Measurements from ENCODE around the gene HOXA7. TPM values are rescaled to one million over a fixed set of nuclear protein-coding genes. Genes with fewer than 3 reads are reported as not detected.

The HOXA7 gene
- total RNA-seq, 1 donor: 0.10 TPM

DNA sequence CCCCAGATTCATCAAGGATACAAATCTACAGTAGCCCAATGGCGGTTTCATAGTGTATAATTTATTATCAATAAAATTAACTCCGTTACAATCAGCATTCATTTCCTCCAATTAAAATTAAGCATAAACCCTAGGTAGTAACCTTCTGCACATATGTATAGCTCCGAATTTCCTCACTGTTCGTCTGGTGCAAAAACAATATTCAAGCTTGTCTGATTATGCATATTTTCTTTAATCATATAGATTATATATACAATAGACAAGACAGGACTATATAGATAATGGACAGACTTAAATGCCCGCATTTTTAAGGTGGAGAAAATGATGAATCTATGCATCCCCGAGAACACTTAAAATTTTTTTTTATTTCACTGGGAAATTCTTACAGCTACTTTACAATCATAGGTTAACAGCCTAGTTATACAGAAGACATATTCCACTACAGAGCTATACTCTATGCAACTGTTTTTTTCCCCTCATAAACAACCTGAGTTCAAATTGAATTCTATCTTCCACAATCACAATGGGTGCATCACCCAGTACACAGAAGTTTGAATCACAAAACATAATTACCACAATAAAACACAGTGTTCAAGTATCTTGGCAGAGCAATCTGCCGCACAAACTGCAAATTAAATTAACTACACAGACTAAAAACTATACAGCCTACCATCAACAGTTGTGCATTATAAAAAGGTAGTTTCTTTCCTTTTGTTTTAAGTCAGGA lies 6.2 kb upstream of the HOXA7 start:
- no peaks in the 10 kb centered on the region for H3K9me3 ChIP-seq (ENCODE audit: low read depth, low read length)

DNA sequence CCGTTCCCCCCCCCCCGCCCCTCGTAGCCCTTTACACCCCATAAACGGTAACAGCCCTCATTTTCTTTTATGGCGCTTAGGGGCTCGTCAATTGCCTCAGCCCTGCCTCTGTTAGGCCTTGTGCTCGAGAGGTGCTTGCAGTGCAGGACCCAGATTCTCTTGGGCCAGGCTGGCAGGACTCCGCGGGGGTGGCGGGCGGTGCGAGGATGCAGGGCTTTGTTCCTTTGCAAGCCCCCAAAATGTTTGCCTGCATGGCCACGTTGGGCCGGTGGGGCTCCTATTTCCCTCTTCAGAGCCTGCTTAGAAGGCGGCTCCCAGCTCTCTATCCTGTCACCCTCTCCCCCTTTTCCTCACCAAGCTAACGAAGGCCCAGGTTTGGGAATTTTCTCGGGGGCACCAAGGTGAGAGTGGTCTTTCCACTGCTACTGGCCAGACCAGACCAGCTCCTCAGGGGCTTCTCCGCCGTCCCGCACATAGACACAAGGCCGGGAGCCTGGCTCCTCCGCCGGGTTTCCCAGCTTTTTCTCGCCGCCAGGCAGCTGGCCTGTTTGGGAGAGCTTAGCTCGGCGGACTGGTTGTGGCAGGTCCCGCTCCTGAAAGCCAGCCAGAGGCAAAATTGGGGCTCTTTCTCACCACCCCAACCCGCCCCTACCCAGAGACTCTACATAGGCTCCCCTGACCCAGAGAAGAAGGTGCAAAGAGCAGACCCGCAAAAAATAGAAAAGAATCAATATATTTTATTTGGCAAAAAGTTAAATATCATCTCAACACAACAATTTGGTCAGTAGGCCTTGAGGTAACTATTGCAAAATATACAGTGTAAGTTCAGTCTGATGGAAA lies 5.5 kb upstream of the HOXA7 start:
- Histone ChIP-seq H3K9me3 (ENCODE audit: low read depth, low read length) (no peaks in the 10 kb centered on the region), H3K4me3 (ENCODE audit: low read length) (no peak overlapping the region), H3K4me1 (ENCODE audit: insufficient read depth, low read length) (peaks cover 64% of the 10 kb centered on the region), H3K27me3 (ENCODE audit: insufficient read depth, low read length) (peaks cover 93% of the 10 kb centered on the region)

More for the DNA sequence above, 6.2 kb upstream of the HOXA7 start:
- Histone ChIP-seq H3K27me3 (ENCODE audit: insufficient read depth, low read length) (peaks cover 93% of the 10 kb centered on the region), H3K4me1 (ENCODE audit: insufficient read depth, low read length) (peaks cover 69% of the 10 kb centered on the region), H3K4me3 (ENCODE audit: low read length) (no peak overlapping the region)

DNA sequence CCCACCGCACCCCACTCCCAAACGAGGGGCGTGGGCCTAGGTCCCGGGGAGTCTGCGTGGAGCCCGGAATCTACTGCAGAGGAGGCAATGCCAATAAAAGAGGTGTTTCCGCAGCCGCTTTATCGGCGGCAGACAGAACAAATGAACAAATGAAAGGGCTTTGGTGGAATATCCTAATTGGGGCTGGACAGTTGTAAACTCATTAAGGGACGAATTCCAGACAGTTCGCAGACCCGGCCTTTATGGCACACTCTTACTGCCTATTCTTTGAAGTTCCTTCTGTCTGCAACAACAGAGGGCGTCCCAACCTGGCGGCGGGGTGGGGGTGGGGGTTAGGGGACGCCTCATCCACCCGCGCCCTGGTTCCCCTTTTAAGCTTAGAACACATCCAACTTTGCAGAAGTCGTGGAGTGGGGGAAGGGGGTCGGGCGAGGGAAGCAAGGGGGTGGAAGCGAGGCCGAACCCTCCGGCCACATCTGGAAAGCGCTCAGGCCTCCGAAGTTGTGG lies 4.8 kb upstream of the HOXA7 start:
- peaks cover 61% of the 10 kb centered on the region for H3K4me1 ChIP-seq (ENCODE audit: insufficient read depth, low read length)
- H3K9me3 ChIP-seq (ENCODE audit: low read depth, low read length): no peaks in the 10 kb centered on the region
- H3K4me3 ChIP-seq (ENCODE audit: low read length): peak overlapping the region; percentile 47
- peaks cover 91% of the 10 kb centered on the region for H3K27me3 ChIP-seq (ENCODE audit: insufficient read depth, low read length)

DNA sequence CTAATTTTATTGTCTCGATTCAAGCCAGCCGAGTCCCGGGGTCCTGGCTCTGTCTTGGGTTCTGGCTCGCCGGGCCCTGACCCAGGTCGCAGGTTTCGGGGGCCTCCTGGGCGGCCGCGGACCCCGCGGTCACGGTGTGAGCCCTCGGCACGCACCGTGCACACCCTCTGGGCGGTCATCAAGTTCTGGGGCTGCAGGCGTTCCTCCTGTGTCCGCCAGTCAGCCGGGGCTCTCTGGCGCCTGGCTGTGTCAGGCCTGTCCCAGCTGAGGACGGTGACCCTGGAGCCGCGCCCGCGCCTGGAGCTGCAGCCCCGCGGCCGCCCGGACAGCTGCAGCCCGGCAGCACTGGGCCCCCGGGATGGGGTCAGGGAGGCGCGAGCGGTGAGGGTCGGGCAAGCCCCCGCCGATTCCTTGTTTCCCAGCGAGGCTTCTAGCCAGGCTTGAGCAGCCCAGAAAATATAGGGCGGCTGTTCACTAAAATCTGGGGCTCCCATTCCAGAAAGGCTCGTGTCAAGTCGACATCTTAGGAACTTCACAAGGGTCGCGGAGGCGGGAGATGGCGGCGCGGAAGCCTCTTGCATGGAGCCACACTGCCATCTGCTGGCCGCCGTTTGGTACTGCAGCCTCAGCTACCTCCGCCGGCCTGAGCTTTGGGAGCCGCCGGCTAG lies 4.2 kb upstream of the HOXA7 start:
- H3K27me3 ChIP-seq (ENCODE audit: insufficient read depth, low read length): peaks cover 91% of the 10 kb centered on the region
- H3K9me3 ChIP-seq (ENCODE audit: low read depth, low read length): no peaks in the 10 kb centered on the region
- H3K4me3 ChIP-seq (ENCODE audit: low read length): peak overlapping the region; percentile 47
- H3K4me1 ChIP-seq (ENCODE audit: insufficient read depth, low read length): peaks cover 61% of the 10 kb centered on the region

DNA sequence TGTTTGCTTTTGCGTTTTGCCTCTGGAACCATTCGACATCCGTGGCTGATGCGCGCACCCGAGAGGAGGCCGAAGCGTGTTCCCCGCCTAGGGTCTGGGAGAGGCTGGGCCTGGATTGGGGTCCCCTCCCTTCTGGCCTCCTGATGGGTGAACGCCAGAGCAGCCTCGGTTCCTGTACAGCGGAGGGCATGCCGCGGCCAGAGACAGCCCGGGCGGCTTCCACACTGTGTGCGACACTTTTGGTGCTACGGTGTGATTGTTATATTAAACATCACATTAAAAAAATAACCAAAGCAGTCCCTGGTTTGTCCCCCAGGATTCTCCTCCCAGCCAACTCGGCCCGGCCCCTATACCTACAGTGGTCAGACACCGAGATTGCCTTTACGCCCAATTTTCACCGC lies 3.7 kb upstream of the HOXA7 start:
- H3K4me1 ChIP-seq (ENCODE audit: insufficient read depth, low read length): peaks cover 61% of the 10 kb centered on the region
- H3K27me3 ChIP-seq (ENCODE audit: insufficient read depth, low read length): peaks cover 91% of the 10 kb centered on the region
- H3K4me3 ChIP-seq (ENCODE audit: low read length): peak overlapping the region; percentile 47
- no peaks in the 10 kb centered on the region for H3K9me3 ChIP-seq (ENCODE audit: low read depth, low read length)

DNA sequence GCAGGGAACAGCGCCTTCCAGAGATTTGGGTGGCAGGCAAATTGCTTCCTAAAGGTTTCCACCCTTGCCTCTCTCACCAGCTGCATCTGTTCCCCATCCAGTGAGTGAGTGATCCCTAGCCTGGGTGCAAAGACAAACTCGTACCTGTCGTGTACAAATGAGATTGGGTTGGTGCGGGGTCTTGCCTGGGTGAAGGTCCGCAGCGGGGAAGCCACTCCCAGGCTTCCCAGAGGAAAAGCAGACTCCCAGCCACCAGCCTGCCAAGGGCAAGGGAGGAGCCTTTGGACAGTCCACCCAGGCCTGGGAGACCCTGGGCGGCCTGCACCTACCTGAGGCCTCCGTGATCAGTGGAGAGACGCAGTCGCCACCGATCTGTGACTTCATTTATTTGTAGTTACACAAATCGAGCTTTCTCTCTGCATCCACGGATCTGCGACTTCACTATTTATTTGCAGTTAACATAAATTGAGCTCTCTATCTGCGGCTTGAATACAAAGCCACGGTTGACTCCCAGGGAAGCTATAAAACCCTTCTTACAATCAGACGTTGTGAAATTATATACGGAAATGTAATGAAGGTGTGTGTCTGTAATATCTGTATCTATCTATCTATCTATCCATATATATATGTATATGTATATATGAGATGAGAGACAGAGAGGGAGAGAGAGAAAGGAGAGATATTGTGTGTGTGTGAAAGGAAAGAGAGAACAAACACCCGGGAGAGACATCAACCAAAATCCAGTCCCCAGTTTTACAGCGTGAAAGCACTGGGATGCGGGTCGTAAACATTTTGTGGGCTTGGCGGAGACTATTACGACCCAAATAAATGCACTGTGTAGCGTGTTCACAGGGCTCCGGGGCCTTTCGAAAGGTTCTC lies 3.0 kb upstream of the HOXA7 start:
- no peak overlapping the region for H3K4me3 ChIP-seq (ENCODE audit: low read length)
- peaks cover 91% of the 10 kb centered on the region for H3K27me3 ChIP-seq (ENCODE audit: insufficient read depth, low read length)
- H3K9me3 ChIP-seq (ENCODE audit: low read depth, low read length): no peaks in the 10 kb centered on the region
- H3K4me1 ChIP-seq (ENCODE audit: insufficient read depth, low read length): peaks cover 61% of the 10 kb centered on the region

DNA sequence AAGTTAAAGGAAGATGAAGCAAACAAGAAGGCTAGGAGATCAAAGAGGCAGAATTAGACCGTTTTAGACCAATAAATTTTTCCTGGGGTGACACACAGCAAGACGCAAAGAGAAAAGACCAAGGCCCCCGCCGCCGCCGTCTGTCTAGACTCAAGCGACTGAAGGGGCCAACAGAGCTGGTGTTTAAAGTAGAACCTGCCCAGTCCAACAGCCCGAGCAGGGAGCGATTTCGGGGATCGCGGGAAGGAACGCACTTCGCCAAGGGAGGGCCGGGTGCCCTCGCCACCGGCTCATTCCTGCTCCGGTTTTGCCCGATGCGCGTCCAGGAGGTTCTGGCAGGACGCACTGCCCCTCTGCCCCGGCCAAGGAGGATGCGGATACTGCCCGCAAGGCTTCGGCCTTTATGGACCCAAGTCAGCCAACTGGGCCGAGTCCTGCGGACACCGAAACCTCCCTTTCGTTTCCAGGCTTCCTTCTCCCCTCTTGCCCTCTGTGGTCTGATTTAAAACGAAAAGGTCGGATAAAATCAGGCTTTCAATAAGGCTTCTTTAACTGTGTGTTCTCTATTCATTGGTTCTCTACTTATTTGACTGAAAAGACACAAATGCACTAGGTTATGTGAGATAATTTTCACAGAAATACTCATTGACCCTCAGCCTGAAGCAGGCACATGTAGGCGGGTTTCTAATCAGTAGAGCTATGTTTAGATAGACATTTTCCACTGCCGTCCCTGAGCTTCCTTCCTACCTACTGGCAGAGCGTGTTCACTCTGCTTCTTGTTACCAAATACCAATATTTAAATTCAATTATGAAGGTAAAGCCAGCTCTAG lies 2.2 kb upstream of the HOXA7 start:
- Histone ChIP-seq H3K9me3 (ENCODE audit: low read depth, low read length) (no peaks in the 10 kb centered on the region), H3K4me3 (ENCODE audit: low read length) (no peak overlapping the region), H3K4me1 (ENCODE audit: insufficient read depth, low read length) (peaks cover 53% of the 10 kb centered on the region), H3K27me3 (ENCODE audit: insufficient read depth, low read length) (peaks cover 91% of the 10 kb centered on the region)

DNA sequence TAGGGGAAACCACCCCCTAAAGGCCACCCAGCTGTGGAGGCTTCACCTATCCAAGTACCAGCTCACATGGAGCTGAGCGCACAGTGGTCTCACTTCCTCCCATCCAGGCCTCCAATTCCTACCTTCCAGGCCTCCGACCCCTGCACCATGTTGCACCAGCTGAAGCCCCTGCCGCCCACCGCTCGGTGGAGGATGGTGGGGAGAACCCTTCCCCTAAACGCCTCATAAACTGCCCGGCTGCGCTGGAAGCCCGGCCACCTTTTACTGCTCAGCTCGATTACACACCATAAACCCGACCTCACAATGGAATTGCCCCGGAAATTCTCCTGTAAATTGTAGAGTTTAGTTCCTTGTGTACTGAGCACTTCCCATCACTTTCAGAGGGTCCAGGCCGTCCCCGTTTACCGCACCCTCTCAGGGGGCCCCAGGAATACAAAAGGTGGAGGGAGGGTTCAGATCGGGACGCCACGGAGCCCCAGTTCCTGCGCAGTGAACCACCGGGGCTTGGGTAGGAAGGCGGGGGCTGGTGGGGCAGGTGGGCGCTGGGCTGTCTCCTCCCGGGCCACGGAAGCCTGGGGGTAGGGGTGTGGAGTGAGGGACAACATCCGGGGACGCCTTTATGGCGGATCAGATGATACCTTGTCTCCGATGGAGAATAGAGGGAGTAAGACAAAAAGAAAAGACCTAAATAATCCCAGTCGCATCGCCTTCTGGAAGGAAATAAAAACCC lies 1.4 kb upstream of the HOXA7 start:
- H3K4me3 ChIP-seq (ENCODE audit: low read length): no peak overlapping the region
- peaks cover 91% of the 10 kb centered on the region for H3K27me3 ChIP-seq (ENCODE audit: insufficient read depth, low read length)
- H3K9me3 ChIP-seq (ENCODE audit: low read depth, low read length): no peaks in the 10 kb centered on the region
- H3K4me1 ChIP-seq (ENCODE audit: insufficient read depth, low read length): peaks cover 49% of the 10 kb centered on the region

DNA sequence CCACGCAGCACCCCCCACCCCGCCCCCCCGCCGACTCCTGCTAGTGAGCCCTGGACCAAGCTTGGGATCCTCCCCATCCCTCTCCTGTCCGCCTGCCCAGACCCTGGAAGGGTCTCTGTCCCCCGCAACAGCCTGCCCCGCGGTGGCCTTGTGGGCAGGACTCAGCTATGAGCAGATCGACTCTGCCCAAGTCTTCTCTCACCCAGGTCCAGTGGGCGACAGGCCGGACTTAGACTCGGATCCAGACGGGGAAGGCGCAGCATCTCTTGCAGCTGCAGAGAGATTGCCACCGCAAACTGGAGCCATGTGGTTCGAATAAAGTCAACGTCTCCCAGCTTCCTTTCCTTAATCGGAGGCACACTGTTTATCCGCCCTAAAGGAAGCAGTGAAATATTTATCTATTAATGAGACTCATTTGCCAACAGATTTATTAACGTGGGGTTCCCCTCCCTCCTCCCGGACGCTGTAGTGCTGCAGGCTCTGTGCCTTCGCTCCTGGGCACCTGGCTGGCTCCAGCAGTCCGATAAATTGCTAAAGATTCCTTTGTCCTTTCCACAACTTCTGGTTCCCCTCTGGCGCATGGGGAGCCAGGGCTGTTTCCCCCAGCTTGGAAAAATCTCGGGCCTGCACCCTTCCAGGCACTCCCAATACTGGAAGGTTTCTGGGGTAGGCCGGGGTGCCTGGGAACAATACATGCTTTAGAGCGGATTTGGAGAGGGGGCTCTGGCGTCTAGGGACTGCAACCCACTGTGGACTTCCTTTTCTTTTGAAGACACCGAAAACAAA lies 634 bp upstream of the HOXA7 start:
- Histone ChIP-seq H3K4me1 (ENCODE audit: insufficient read depth, low read length) (peaks cover 56% of the 10 kb centered on the region), H3K9me3 (ENCODE audit: low read depth, low read length) (no peaks in the 10 kb centered on the region), H3K27me3 (ENCODE audit: insufficient read depth, low read length) (peaks cover 91% of the 10 kb centered on the region), H3K4me3 (ENCODE audit: low read length) (no peak overlapping the region)

DNA sequence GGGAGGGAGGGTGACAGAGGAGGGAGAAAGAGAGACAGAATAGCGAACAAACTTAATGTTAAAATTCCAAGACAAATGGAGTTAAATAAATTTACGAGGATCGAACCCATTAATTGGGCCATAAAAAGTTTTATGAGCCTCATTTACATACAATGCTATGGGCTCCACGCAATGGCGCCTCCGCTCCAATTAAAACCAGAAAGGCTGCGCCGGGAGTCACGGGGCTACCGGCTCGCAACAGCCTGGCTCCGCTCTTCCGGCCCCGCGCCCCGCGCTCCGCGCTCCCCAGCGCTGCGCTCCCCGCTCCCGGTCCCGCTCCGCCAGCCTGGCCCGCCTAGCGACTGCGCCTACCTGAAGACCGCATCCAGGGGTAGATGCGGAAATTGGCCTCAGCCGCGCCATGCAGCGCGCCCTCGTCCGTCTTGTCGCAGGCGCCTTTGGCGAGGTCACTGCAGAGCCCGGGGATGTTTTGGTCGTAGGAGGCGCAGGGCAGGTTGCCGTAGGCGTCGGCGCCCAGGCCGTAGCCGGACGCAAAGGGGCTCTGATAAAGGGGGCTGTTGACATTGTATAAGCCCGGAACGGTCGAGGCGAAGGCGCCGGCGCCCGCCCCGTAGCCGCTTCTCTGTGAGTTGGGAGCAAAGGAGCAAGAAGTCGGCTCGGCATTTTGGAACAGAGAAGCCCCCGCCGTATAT lies 513 bp downstream of the HOXA7 start:
- Histone ChIP-seq H3K9me3 (ENCODE audit: low read depth, low read length) (no peaks in the 10 kb centered on the region), H3K27me3 (ENCODE audit: insufficient read depth, low read length) (peaks cover 97% of the 10 kb centered on the region), H3K4me3 (ENCODE audit: low read length) (no peak overlapping the region), H3K4me1 (ENCODE audit: insufficient read depth, low read length) (peaks cover 59% of the 10 kb centered on the region)

DNA sequence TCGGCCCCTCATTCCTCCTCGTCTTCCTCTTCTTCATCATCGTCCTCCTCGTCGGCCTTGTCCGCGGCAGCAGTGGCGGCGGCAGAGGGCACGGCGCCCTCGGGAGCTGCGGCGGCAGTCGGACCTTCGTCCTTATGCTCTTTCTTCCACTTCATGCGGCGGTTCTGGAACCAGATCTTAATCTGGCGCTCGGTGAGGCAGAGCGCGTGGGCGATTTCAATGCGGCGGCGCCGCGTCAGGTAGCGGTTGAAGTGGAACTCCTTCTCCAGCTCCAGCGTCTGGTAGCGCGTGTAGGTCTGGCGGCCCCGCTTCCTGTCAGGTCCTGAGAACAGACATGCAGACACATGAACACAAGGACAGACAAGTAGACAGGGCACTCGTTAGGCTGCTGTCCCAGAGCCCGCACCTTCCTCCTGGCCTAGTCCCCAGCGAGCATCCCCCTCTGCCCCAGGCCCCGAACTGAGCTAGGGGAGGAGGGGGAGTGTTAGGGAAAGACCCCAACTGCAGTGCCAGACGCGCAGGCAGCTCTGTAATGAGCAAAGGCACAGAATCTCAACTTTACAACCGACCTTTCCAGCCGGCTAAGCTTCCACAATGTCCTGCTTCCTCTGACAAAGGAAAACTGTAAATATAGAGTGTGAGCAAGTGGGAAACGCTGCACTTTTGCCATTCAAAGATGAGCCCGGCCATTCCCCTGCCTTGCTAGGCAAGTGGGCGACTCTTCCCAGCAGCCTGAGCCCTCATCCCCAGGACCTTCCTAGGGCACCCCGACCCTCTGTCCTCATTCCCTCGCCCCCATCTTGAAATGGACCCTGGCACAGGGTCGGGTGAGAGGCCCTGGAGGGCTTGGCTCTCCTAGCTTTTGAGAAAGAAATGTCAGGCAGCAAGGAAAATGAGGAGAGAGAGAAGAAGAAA lies 1.3 kb downstream of the HOXA7 start:
- Histone ChIP-seq H3K4me3 (ENCODE audit: low read length) (no peak overlapping the region), H3K4me1 (ENCODE audit: insufficient read depth, low read length) (peaks cover 59% of the 10 kb centered on the region), H3K27me3 (ENCODE audit: insufficient read depth, low read length) (peaks cover 98% of the 10 kb centered on the region), H3K9me3 (ENCODE audit: low read depth, low read length) (no peaks in the 10 kb centered on the region)
